Liver (tissue), 9 donors: Measurements from ENCODE around the gene SLC4A3. TPM values are rescaled to one million over a fixed set of nuclear protein-coding genes. Genes with fewer than 3 reads are reported as not detected.

ENCODE experiments used
- DNase-seq: peaks from one replicate; pipeline ENCODE4 v3.0.0-alpha.2; 2017; ENCODE audit warnings: low spot score
- H3K27ac ChIP-seq, 2 donors: one replicate each; pipeline ENCODE4 v1.7.0; 2013; ENCODE audit warnings: inconsistent platforms in 2 of 2, low read length in 2 of 2, control low read depth in 1 of 2, low read depth in 1 of 2, mild to moderate bottlenecking in 1 of 2
- H3K27me3 ChIP-seq, 4 donors: one replicate each; pipeline versions ENCODE4 v1.6.1 to v1.7.0; 2013; ENCODE audit warnings: low read length in 3 of 4, inconsistent platforms in 1 of 4, mild to moderate bottlenecking in 1 of 4, moderate library complexity in 1 of 4; ENCODE audit not compliant: control insufficient read depth in 4 of 4, insufficient read depth in 4 of 4
- H3K36me3 ChIP-seq, 4 donors: one replicate each; pipeline versions ENCODE4 v1.6.1 to v1.7.0; 2013; ENCODE audit warnings: low read length in 3 of 4, mild to moderate bottlenecking in 3 of 4, low read depth in 1 of 4, moderate library complexity in 1 of 4; ENCODE audit not compliant: control insufficient read depth in 4 of 4, insufficient read depth in 3 of 4
- H3K4me1 ChIP-seq, 4 donors: one replicate each; pipeline versions ENCODE4 v1.6.1 to v1.7.0; 2013; ENCODE audit warnings: low read length in 3 of 4, mild to moderate bottlenecking in 3 of 4, moderate library complexity in 1 of 4; ENCODE audit not compliant: control insufficient read depth in 4 of 4, insufficient read depth in 4 of 4
- H3K4me3 ChIP-seq, 3 donors: one replicate each; pipeline versions ENCODE4 v1.6.1 to v1.7.0; 2013; ENCODE audit warnings: low read length in 3 of 3, control low read depth in 1 of 3, low read depth in 1 of 3, mild to moderate bottlenecking in 1 of 3
- H3K9ac ChIP-seq, 2 donors: one replicate each; pipeline ENCODE4 v1.7.0; 2013; ENCODE audit warnings: low read length in 2 of 2, mild to moderate bottlenecking in 2 of 2, moderate library complexity in 2 of 2, control low read depth in 1 of 2, low read depth in 1 of 2
- H3K9me3 ChIP-seq, 4 donors: one replicate each; pipeline versions ENCODE4 v1.6.1 to v1.7.0; 2013; ENCODE audit warnings: low read length in 3 of 4; ENCODE audit not compliant: control insufficient read depth in 4 of 4
- ATF3 ChIP-seq: IDR thresholded peaks from 2 replicates; pipeline ENCODE4 v1.6.1; 2016; ENCODE audit warnings: antibody characterized with exemption
- CTCF ChIP-seq: fragments of 150-350 bp; IDR thresholded peaks from 2 replicates; pipeline ENCODE4 v1.5.1; 2017; ENCODE audit warnings: improper control_type of control experiment, low read depth, low read length; ENCODE audit not compliant: missing input control
- EGR1 ChIP-seq, 2 donors: IDR thresholded peaks; 2 replicates each; pipeline ENCODE4 v1.6.1; 2016 to 2018; ENCODE audit warnings: antibody characterized with exemption in 2 of 2, low read depth in 2 of 2
- FOXA1 ChIP-seq: IDR thresholded peaks from 2 replicates; pipeline ENCODE4 v1.6.1; 2016; ENCODE audit warnings: antibody characterized with exemption
- FOXA2 ChIP-seq: IDR thresholded peaks from 2 replicates; pipeline ENCODE4 v1.6.1; 2016; ENCODE audit warnings: antibody characterized with exemption
- GABPA ChIP-seq, 2 donors: IDR thresholded peaks in 1 of 2; conservative IDR thresholded peaks in 1 of 2; 2 replicates each; pipeline ENCODE4 v1.6.1; 2016; ENCODE audit warnings: antibody characterized with exemption in 2 of 2, mild to moderate bottlenecking in 1 of 2, moderate library complexity in 1 of 2
- HNF4A ChIP-seq, 2 donors: conservative IDR thresholded peaks; 2 replicates each; pipeline ENCODE4 v1.6.1; 2016; ENCODE audit warnings: antibody characterized with exemption in 2 of 2, mild to moderate bottlenecking in 2 of 2
- HNF4G ChIP-seq: IDR thresholded peaks from 2 replicates; pipeline ENCODE4 v1.6.1; 2016; ENCODE audit warnings: antibody characterized with exemption
- JUND ChIP-seq, 2 donors: IDR thresholded peaks; 2 replicates each; pipeline ENCODE4 v1.6.1; 2016; ENCODE audit warnings: antibody characterized with exemption in 2 of 2
- MAX ChIP-seq: IDR thresholded peaks from 2 replicates; pipeline ENCODE4 v1.6.1; 2016; ENCODE audit warnings: antibody characterized with exemption
- NR2F2 ChIP-seq: IDR thresholded peaks from 2 replicates; pipeline ENCODE4 v1.6.1; 2016; ENCODE audit warnings: antibody characterized with exemption
- RAD21 ChIP-seq, 2 donors: IDR thresholded peaks; 2 replicates each; pipeline ENCODE4 v1.6.1; 2016; ENCODE audit warnings: antibody characterized with exemption in 2 of 2, mild to moderate bottlenecking in 2 of 2
- REST ChIP-seq: IDR thresholded peaks from 2 replicates; pipeline ENCODE4 v1.6.1; 2016; ENCODE audit warnings: antibody characterized with exemption, mild to moderate bottlenecking
- RXRA ChIP-seq, 2 donors: IDR thresholded peaks; 2 replicates each; pipeline ENCODE4 v1.6.1; 2017 to 2018; ENCODE audit warnings: antibody characterized with exemption in 2 of 2, mild to moderate bottlenecking in 1 of 2
- SP1 ChIP-seq: IDR thresholded peaks from 2 replicates; pipeline ENCODE4 v1.6.1; 2018; ENCODE audit warnings: antibody characterized with exemption, mild to moderate bottlenecking
- TAF1 ChIP-seq: conservative IDR thresholded peaks from 2 replicates; pipeline ENCODE4 v1.6.1; 2016; ENCODE audit warnings: antibody characterized with exemption, mild to moderate bottlenecking
- YY1 ChIP-seq: IDR thresholded peaks from 2 replicates; pipeline ENCODE4 v1.6.1; 2016; ENCODE audit warnings: antibody characterized with exemption, mild to moderate bottlenecking
- ZBTB33 ChIP-seq: IDR thresholded peaks from 2 replicates; pipeline ENCODE4 v1.6.1; 2016; ENCODE audit warnings: antibody characterized with exemption
- WGBS: extraction: QIAGEN DNeasy Blood & Tissue Kit; methylation state at CpG from one replicate; pipeline ENCODE4 v1.1.7; 2013; 5-methylcytosine and 5-hydroxymethylcytosine counted together
- polyA plus RNA-seq, 2 donors: library from polyadenylated mRNA; stranded (reverse) in 1 of 2; unstranded in 1 of 2; fragments of 200-250 nt in 1 of 2; fragments of >200 nt in 1 of 2; fragmentation: Nextera tagmentation in 1 of 2; extraction: Ambion mirVana in 1 of 2; gene quantifications; one replicate each; pipeline versions ENCODE4 v1.2.1 to v1.2.3, GENCODE V29; 2013 to 2015
- total RNA-seq, 2 donors: library from RNA; depleted of rRNA; stranded (reverse); fragments of >200 nt; gene quantifications; one replicate each; pipeline ENCODE4 v1.2.3, GENCODE V29; 2014
- donor health status: healthy.
- donor health status: healthy.
- donor health status: healthy.
- donor health status: healthy.
- donor health status: healthy.

Gene SLC4A3
- total and polyA plus RNA-seq, 4 donors: 0.08 to 0.19 (median 0.08) TPM

- H3K4me1 ChIP-seq: peaks cover 0 to 5% (median 4%) of the 10 kb centered on the region in 4 donors
- no peaks in the 10 kb centered on the region for H3K36me3 ChIP-seq
- H3K27me3 ChIP-seq: no peaks in the 10 kb centered on the region
- TF ChIP-seq ATF3 (no peak), HNF4G (no peak), GABPA (IDR thresholded peaks at IDR 0.05 in 1 of 2, conservative IDR thresholded peaks at IDR 0.05 in 1 of 2) (no peak), MAX (no peak), RXRA (IDR thresholded peaks at IDR 0.05) (no peak), JUND (IDR thresholded peaks at IDR 0.05) (no peak), REST (no peak), FOXA1 (no peak), FOXA2 (no peak), RAD21 (IDR thresholded peaks at IDR 0.05) (no peak), CTCF (no peak), NR2F2 (no peak), HNF4A (conservative IDR thresholded peaks at IDR 0.05) (no peak), YY1 (no peak), ZBTB33 (no peak), SP1 (no peak), TAF1 (no peak), EGR1 (IDR thresholded peaks at IDR 0.05; ENCODE audit: low read depth in 2 of 2) (no peak)
- no peak overlapping the region for H3K4me3 ChIP-seq
- no peaks in the 10 kb centered on the region for H3K9me3 ChIP-seq
- WGBS: 94% methylated on average over 5 of the region's 5 CpGs
- no peak for DNase-seq
- no peak overlapping the region for H3K9ac ChIP-seq
- H3K27ac ChIP-seq: no peak overlapping the region
These were observed 2.3 kb upstream of the SLC4A3 start for GRCh38 chr2:219625179-219625578.
